Measurements from ENCODE around the gene OR11H6. TPM values are rescaled to one million over a fixed set of nuclear protein-coding genes. Genes with fewer than 3 reads are reported as not detected.

OR11H6 gene
- polyA plus RNA-seq, 1 of the 3 experiments (the other 2 are of a cell fraction) = not detected

DNA sequence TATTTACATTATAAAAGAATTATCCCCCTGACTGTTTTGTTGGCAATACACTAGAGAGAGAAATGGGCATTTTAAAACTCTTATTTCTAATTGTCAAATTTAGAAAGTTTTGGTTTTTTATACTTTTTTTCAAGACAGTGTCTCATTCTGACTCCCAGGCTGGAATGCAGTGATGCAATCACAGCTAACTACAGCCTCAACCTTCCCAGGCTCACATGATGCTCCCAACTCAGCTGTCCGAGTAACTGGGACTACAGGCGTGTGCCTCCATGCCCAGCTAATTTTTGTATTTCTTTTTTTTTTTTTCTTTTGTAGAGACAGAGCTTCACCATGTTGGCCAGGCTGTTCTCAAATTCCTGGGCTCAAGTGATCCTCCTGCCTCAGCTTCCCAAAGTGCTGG lies 8.3 kb upstream of the OR11H6 start:
- Histone ChIP-seq H3F3A (replicated peaks; ENCODE audit: insufficient read depth) (no peaks in the 10 kb centered on the region), H2AFZ (ENCODE audit: low read depth) (no peak overlapping the region), H3K9me2 (no peaks in the 10 kb centered on the region), H3K4me2 (no peak overlapping the region), H3K27me3 (ENCODE audit: insufficient read depth) (peaks cover 24% of the 10 kb centered on the region; the same call in 1 of the 2 replicates), H3K4me3 (ENCODE audit: low read depth in 2 of 2, low read length in 1 of 2) (no peak overlapping the region), H3K9ac (no peak overlapping the region), H4K20me1 (ENCODE audit: insufficient read depth) (no peaks in the 10 kb centered on the region), H3K4me1 (ENCODE audit: control insufficient read depth in 1 of 2, insufficient read depth in 2 of 2, low read depth in 1 of 2, low read length in 1 of 2) (no peaks in the 10 kb centered on the region), H3K27ac (ENCODE audit: low read depth in 2 of 2, low read length in 1 of 2) (no peak overlapping the region), H3K36me3 (replicated peaks in 1 of 2; ENCODE audit: control insufficient read depth in 1 of 2, insufficient read depth in 2 of 2, low read length in 1 of 2) (no peaks in the 10 kb centered on the region), H3K9me3 (no peaks in the 10 kb centered on the region; the same call in 1 of the 2 replicates), H3K79me2 (ENCODE audit: insufficient read depth) (no peaks in the 10 kb centered on the region)
- no peak for DNase-seq
- TF ChIP-seq PBX3 (IDR thresholded peaks at IDR 0.05) (no peak), MEF2A (IDR thresholded peaks at IDR 0.05; ENCODE audit: borderline replicate concordance, low read depth) (no peak), RAD21 (IDR thresholded peaks at IDR 0.05; ENCODE audit: low read length) (no peak), TAF1 (IDR thresholded peaks at IDR 0.05; ENCODE audit: borderline replicate concordance, low read depth, low read length) (no peak), GABPA (IDR thresholded peaks at IDR 0.05; ENCODE audit: low read depth) (no peak), REST (IDR thresholded peaks at IDR 0.05; ENCODE audit: low read depth, low read length) (no peak), RXRA (IDR thresholded peaks at IDR 0.05; ENCODE audit: borderline replicate concordance, low read depth) (no peak), SMC3 (IDR thresholded peaks at IDR 0.05; ENCODE audit: low read depth, low read length) (no peak), POLR2AphosphoS5 (IDR thresholded peaks at IDR 0.05; ENCODE audit: low read depth, low read length) (no peak), NRF1 (IDR thresholded peaks at IDR 0.05; ENCODE audit: low read depth, low read length) (no peak)
- TF ChIP-seq, protein P1, sequence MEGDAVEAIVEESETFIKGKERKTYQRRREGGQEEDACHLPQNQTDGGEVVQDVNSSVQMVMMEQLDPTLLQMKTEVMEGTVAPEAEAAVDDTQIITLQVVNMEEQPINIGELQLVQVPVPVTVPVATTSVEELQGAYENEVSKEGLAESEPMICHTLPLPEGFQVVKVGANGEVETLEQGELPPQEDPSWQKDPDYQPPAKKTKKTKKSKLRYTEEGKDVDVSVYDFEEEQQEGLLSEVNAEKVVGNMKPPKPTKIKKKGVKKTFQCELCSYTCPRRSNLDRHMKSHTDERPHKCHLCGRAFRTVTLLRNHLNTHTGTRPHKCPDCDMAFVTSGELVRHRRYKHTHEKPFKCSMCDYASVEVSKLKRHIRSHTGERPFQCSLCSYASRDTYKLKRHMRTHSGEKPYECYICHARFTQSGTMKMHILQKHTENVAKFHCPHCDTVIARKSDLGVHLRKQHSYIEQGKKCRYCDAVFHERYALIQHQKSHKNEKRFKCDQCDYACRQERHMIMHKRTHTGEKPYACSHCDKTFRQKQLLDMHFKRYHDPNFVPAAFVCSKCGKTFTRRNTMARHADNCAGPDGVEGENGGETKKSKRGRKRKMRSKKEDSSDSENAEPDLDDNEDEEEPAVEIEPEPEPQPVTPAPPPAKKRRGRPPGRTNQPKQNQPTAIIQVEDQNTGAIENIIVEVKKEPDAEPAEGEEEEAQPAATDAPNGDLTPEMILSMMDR (IDR thresholded peaks at IDR 0.05) = no peak
- WGBS (ENCODE audit: low lambda C conversion rate) = 6% methylated on average over 2 of the region's 2 CpGs
- ChIA-PET CTCF (no interaction called here), POLR2A (no interaction called here)

- H3K4me2 ChIP-seq = no peak overlapping the region
- 0% methylated on average over 4 of the region's 4 CpGs for WGBS (ENCODE audit: low lambda C conversion rate)
- 0 out of 2 replicates have a peak overlapping the region, but pooled peaks have one; percentile 22 for H2AFZ ChIP-seq (ENCODE audit: low read depth)
Observed at GRCh38 chr14:20219033-20219432, 4.5 kb upstream of the OR11H6 start.

More at GRCh38 chr14:20219033-20219432, 4.5 kb upstream of the OR11H6 start:
- Histone ChIP-seq H3K4me1 (ENCODE audit: control insufficient read depth in 1 of 2, insufficient read depth in 2 of 2, low read depth in 1 of 2, low read length in 1 of 2) (no peaks in the 10 kb centered on the region), H3F3A (replicated peaks; ENCODE audit: insufficient read depth) (no peaks in the 10 kb centered on the region), H3K4me3 (ENCODE audit: low read depth in 2 of 2, low read length in 1 of 2) (no peak overlapping the region), H4K20me1 (ENCODE audit: insufficient read depth) (no peaks in the 10 kb centered on the region), H3K27me3 (ENCODE audit: insufficient read depth) (peaks cover 27% of the 10 kb centered on the region; the same call in 1 of the 2 replicates), H3K36me3 (replicated peaks in 1 of 2; ENCODE audit: control insufficient read depth in 1 of 2, insufficient read depth in 2 of 2, low read length in 1 of 2) (no peaks in the 10 kb centered on the region), H3K9ac (no peak overlapping the region), H3K9me3 (no peaks in the 10 kb centered on the region; the same call in 1 of the 2 replicates), H3K27ac (ENCODE audit: low read depth in 2 of 2, low read length in 1 of 2) (no peak overlapping the region), H3K79me2 (ENCODE audit: insufficient read depth) (no peaks in the 10 kb centered on the region), H3K9me2 (no peaks in the 10 kb centered on the region)
- DNase-seq = no peak
- TF ChIP-seq RXRA (IDR thresholded peaks at IDR 0.05; ENCODE audit: borderline replicate concordance, low read depth) (no peak), RAD21 (IDR thresholded peaks at IDR 0.05; ENCODE audit: low read length) (no peak)
- TF ChIP-seq, protein P1 (IDR thresholded peaks at IDR 0.05) = no peak
- ChIA-PET CTCF (no interaction called here), POLR2A (no interaction called here)
